ENCODE measurements around the gene EEA1.

GRCh38 chr12:92921877-92922276, 7.2 kb downstream of the EEA1 start:
- no peak for TF ChIP-seq POLR2A (IDR thresholded peaks at IDR 0.05)
- no peak for TF ChIP-seq CTCF (IDR thresholded peaks at IDR 0.05)

Measured in Peyer's patch (tissue), 4 donors.